Testis (tissue), 2 donors: ENCODE results near the gene EIF4E.

ENCODE experiments used
- CTCF ChIP-seq, 3 experiments: fragments of 450-650 bp in 2 of 3; fragments of 200-600 bp in 1 of 3; sonication (generic) in 1 of 3; IDR thresholded peaks; one replicate each; pipeline ENCODE4 v1.5.1; 2016 to 2019; ENCODE audit warnings: antibody characterized with exemption in 3 of 3, mild to moderate bottlenecking in 2 of 3, moderate library complexity in 1 of 3
- POLR2A ChIP-seq: fragments of 450-650 bp; IDR thresholded peaks from one replicate; pipeline ENCODE4 v1.6.1; 2017; ENCODE audit warnings: antibody characterized with exemption, mild to moderate bottlenecking, moderate library complexity

- no peak for TF ChIP-seq CTCF (IDR thresholded peaks at IDR 0.05)
- no peak for TF ChIP-seq POLR2A
These were observed 22.8 kb upstream of the EIF4E start for GRCh38 chr4:98951710-98952109.
